C4-2B (cell line): ENCODE results near the gene UGT1A4.

ENCODE experiments used
- H3K27ac ChIP-seq: fragments of 450-650 bp; 2 replicates; pipeline ENCODE4 v1.5.1; 2017
- ZFX ChIP-seq: fragments of 450-650 bp; IDR thresholded peaks from 2 replicates; pipeline ENCODE4 v1.6.1; 2017
- TF ChIP-seq, protein P1 (sequence below): fragments of 450-650 bp; conservative IDR thresholded peaks from 2 replicates; pipeline ENCODE4 v1.5.1; 2017; ENCODE audit warnings: mild to moderate bottlenecking

The UGT1A4 gene

GRCh38 chr2:233679196-233679595, 39.3 kb upstream of the UGT1A4 start:
- no peak for TF ChIP-seq ZFX
- TF ChIP-seq, protein P1, sequence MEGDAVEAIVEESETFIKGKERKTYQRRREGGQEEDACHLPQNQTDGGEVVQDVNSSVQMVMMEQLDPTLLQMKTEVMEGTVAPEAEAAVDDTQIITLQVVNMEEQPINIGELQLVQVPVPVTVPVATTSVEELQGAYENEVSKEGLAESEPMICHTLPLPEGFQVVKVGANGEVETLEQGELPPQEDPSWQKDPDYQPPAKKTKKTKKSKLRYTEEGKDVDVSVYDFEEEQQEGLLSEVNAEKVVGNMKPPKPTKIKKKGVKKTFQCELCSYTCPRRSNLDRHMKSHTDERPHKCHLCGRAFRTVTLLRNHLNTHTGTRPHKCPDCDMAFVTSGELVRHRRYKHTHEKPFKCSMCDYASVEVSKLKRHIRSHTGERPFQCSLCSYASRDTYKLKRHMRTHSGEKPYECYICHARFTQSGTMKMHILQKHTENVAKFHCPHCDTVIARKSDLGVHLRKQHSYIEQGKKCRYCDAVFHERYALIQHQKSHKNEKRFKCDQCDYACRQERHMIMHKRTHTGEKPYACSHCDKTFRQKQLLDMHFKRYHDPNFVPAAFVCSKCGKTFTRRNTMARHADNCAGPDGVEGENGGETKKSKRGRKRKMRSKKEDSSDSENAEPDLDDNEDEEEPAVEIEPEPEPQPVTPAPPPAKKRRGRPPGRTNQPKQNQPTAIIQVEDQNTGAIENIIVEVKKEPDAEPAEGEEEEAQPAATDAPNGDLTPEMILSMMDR: no peak
- H3K27ac ChIP-seq: no peak overlapping the region

GRCh38 chr2:233680361-233681045, 38.0 kb upstream of the UGT1A4 start:
- H3K27ac ChIP-seq: no peak overlapping the region
- no peak for TF ChIP-seq ZFX
- TF ChIP-seq, protein P1: no peak

DNA sequence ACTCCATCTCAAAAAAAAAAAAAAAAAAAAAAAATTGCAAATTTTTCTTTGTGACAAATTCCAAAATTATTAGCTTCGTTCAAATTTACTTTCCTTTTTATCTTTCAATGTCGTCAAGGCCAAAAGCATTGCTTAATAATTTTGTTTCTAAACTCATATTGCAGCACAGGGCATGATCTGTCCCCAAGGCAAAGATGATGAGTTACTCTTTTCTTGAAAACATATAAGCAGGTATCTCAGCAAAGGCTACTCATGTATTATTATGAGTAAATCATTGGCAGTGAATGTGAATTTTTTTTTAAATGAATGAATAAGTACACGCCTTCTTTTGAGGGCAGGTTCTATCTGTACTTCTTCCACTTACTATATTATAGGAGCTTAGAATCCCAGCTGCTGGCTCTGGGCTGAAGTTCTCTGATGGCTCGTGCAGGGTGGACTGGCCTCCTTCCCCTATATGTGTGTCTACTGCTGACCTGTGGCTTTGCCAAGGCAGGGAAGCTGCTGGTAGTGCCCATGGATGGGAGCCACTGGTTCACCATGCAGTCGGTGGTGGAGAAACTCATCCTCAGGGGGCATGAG, 36.9 kb upstream of the UGT1A4 start, which contains the start of gene UGT1A7:
UGT1A7 (plus strand) TSS at position 381 of the 579 bp plus-strand sequence; CDS start at position 418, 37 bp downstream.
- no peak within 1 kb of the TSS for H3K27ac ChIP-seq
- TF ChIP-seq ZFX: no peak
- TF ChIP-seq, protein P1: no peak

- no peak overlapping the region for H3K27ac ChIP-seq
- TF ChIP-seq ZFX: no peak
- TF ChIP-seq, protein P1: no peak
Observed at GRCh38 chr2:233684640-233685039, 33.9 kb upstream of the UGT1A4 start.

DNA sequence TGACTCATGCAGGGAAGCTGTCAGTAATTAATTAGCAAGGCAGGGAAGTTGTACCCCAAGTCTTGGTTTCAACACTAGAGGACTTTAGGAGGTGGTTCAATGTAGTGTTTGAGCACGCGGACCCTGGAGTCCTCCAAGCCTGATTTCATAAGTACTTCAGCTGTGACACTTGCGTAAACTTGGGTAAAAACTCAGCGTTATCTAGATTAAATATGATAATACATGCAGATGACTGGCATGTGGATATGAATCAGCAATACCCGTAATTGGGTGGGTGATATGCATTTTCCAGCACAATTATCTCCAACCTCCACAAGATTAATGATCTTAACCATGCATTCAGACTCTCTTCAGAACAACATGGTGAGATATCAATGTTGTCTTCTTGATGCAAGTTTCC, 31.6 kb upstream of the UGT1A4 start:
- TF ChIP-seq, protein P1: no peak
- no peak for TF ChIP-seq ZFX

DNA sequence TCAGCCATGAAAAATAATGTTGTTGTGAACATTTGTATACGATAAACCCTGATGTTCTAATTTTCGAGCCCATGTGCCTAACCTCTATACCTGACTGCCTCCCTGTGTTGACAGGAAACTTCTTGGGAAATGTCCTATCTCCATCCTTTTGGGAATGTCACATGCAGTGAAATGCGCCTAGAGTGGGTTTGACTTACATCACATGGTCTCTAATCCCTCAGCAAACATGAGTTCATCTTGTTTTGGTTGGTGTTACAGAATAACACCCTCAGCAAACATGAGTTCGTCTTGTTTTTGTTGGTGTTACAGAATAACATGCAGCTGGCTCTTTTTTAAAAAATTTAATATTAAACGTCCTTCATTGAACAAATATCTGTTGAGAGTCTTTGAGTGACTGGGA, 30.2 kb upstream of the UGT1A4 start:
- no peak overlapping the region for H3K27ac ChIP-seq
- TF ChIP-seq, protein P1: no peak
- no peak for TF ChIP-seq ZFX

More for the DNA sequence above, 31.6 kb upstream of the UGT1A4 start:
- no peak overlapping the region for H3K27ac ChIP-seq

DNA sequence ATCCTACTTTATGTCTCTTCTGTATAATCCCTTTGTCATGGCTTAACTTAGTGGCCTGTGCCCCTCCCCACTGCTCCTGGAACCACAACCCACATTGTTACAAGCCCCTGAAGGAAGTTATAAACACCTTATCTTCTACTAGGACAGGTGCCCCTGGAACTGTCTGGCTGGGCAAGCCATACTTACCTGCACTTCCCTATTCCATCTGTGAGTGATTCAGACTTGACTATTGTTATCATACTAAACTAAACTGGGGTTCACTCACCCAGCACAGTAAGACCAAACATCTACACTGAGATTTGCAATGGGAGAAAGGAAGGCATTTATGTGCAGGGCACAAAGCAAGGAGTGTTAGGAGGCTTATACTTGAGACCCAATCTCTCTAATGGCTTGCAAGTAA, 29.5 kb upstream of the UGT1A4 start:
- H3K27ac ChIP-seq: no peak overlapping the region
- no peak for TF ChIP-seq ZFX
- TF ChIP-seq, protein P1: no peak
